ENCODE measurements around the gene ZG16. TPM values are rescaled to one million over a fixed set of nuclear protein-coding genes. Genes with fewer than 3 reads are reported as not detected.

The ZG16 gene
- total RNA-seq, 2 experiments from 2014 or later: not detected

DNA sequence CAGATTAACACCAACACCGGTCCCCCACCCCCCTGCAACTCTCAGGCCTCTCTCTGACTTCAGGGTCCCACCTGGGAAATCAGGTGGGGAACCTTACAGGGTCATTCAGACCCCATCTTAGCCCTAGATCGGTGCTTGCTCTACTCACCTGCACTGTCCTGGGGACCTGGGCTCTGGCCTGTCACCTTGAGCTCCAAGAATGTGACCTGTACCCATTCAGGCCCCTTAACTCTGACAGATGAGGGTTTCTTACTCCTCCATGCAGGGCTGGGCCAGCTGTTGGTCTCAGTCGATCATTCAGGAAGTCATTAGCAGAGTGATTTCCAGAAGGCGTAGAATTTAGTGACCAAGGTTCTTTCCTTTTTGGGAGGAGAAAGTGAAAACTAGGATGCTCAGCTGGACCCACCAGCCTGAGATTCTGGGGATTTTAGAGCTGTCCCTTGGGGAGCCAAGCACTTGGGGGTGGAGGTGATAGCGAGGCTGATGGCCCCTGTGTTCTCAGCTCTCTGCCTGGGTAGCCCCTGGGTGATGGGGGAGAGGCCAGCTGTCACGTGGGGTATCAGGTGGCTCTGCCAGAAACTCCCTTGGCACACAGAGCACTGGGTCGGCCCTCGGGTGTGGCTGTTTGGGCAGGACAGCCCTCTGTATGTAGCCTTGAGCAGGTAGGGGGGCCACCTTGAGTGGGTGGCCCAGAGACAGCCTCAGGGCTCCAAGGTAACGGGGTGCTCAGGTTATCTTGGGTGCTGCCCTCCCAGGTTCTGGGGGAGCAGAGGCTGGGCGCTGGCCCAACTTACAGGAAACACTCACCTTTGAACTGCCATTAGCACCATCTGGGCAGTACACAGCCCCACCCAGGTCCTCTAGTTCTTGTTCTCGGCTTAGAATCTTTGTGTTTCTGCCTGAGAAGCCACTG lies 42.9 kb downstream of the ZG16 start:
- peaks cover 33% of the 10 kb centered on the region for H3K36me3 Mint-ChIP-seq (ENCODE audit: low read depth)
- intact Hi-C loops (cut with micrococcal nuclease): loop anchor here (1.0 to 5.0 kb wide), 4 partner anchors 16 to 551 kb away; partner anchors contain the start of genes CDIPT, MYL11, TAOK2 and TBC1D10B
- no peaks in the 10 kb centered on the region for H3K9me3 Mint-ChIP-seq
- no peaks in the 10 kb centered on the region for H3K27me3 Mint-ChIP-seq (ENCODE audit: low read depth)
- CTCF ChIA-PET: interaction anchor here (0.8 to 8.3 kb wide), 6 partner anchors 9 to 153 kb away, joined by 3 to 92 read pairs (median 5); partner anchors contain the start of genes MAZ and TAOK2
- peak overlapping the region; percentile 94 for H3K4me3 Mint-ChIP-seq
- DNase-seq: peak; percentile 79
- H3K4me1 Mint-ChIP-seq (ENCODE audit: low read depth): peaks cover 70% of the 10 kb centered on the region
- H3K27ac Mint-ChIP-seq: peak overlapping the region; percentile 98

DNA sequence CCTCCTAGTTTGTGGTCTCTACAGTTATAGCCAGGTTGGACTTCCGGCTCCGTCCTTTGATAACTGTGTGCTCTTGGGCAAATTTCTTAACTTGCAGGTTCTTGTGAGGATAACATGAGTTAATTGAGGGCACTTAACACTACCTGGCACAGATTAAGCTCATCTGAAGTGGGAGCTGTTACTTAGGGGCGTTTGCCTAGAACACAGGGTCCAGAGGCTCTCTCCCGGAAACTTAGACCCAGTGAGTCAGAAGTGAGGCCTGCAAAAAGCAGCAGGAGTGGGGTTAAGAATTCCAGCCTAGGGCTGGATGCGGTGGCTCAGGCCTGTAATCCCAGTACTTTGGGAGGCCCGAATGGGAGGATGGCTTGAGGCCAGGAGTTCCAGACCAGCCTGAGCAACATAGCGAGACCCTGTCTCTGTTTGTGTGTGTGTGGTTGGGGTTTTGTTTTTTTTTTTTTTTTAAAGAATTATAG lies 43.6 kb downstream of the ZG16 start:
- Mint-ChIP-seq H3K4me3 (peak overlapping the region; percentile 94), H3K36me3 (ENCODE audit: low read depth) (peaks cover 33% of the 10 kb centered on the region), H3K9me3 (no peaks in the 10 kb centered on the region), H3K27me3 (ENCODE audit: low read depth) (no peaks in the 10 kb centered on the region), H3K4me1 (ENCODE audit: low read depth) (peaks cover 76% of the 10 kb centered on the region), H3K27ac (peak overlapping the region; percentile 98)
- intact Hi-C loops (cut with micrococcal nuclease): loop anchor here (2.0 to 5.0 kb wide), 3 partner anchors 17 to 551 kb away; partner anchors contain the start of genes MYL11, TAOK2 and TBC1D10B
- CTCF ChIA-PET: interaction anchor here (0.8 to 8.3 kb wide), 4 partner anchors 8 to 152 kb away, joined by 3 to 92 read pairs (median 3); partner anchors contain the start of gene TAOK2
- no peak for DNase-seq

DNA sequence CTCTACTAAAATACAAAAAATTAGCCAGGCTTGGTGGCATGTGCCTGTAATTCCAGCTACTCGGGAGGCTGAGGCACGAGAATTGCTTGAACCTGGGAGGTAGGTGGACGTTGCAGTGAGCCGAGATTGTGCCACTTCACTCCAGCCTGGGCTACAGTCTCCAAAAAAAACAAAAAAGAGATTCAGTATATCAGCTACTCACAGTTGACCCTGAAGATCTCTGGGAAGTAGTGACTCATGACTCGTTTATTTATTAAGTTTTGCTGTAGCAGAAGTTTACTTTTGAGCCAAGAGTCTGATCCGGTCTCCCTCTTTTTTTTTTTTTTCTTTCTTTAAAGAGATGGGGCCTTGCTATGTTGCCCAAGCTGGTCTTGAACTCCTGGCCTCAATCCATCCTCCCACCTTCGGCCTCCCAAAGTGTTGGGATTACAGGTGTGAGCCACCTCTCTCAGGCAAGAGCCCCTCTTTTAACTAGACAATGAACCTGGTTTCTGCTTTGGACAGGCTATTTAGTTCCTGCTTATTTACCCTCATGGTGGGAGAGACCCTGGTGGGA lies 46.6 kb downstream of the ZG16 start:
- Mint-ChIP-seq H3K9me3 (no peaks in the 10 kb centered on the region), H3K36me3 (ENCODE audit: low read depth) (peaks cover 18% of the 10 kb centered on the region), H3K4me1 (ENCODE audit: low read depth) (peaks cover 81% of the 10 kb centered on the region), H3K27ac (peak overlapping the region; percentile 90), H3K4me3 (peak overlapping the region; percentile 55), H3K27me3 (ENCODE audit: low read depth) (no peaks in the 10 kb centered on the region)
- CTCF ChIA-PET: interaction anchor here (0.6 to 6.3 kb wide), 7 partner anchors 8 to 136 kb away, joined by 3 to 77 read pairs (median 3); partner anchors contain the start of genes KCTD13 and PAGR1
- DNase-seq: no peak
- intact Hi-C loops (cut with micrococcal nuclease): loop anchor here (5.0 kb wide), 2 partner anchors 148 to 548 kb away; partner anchors contain the start of genes MYL11, TAOK2 and TBC1D10B

DNA sequence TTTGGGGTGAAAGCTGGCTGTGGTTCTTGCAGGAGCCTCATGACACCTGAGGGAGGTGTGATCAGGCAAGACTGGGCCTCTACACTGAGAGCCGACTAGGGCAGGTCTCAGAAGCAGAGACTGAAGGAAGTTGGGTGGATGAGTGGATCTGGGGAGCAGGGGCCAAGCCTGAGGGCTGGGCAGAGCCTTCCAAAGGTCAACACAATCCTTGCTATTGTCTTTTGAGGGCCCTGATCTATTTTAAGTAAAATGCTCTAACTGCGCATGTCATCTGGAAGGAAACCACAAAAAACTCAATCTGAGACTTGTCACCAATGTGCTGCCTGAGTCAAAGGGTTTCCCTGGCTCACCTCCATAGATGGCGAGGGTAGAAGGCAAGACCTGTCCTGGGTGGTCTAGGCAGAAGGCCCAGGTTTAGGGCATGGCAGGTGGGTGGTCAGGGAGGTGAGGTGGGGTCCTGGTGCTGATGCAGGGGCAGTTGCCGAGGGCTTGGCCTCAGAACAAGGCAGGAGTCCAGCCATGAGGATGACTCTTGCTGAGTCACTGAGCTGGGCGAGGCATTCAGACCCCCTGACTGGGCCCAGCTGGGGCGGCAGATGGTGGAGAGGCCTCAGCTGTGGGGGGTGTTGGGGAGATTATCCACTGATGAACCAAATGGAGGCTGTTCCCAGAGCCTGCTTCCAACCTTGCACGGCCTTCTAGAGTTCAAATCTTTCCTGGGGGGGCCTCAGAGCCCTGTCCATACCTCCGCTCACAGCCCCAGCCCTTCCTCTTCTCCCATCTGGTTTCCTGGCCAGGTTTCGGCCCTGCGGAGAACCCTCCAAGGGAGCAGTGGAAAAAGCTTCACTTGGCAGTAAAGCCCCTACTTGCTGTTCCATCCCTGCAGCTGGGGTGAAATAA lies 47.3 kb downstream of the ZG16 start:
- Mint-ChIP-seq H3K9me3 (no peaks in the 10 kb centered on the region), H3K4me3 (peak overlapping the region; percentile 55), H3K27me3 (ENCODE audit: low read depth) (no peaks in the 10 kb centered on the region), H3K4me1 (ENCODE audit: low read depth) (peaks cover 81% of the 10 kb centered on the region), H3K36me3 (ENCODE audit: low read depth) (peaks cover 14% of the 10 kb centered on the region), H3K27ac (peak overlapping the region; percentile 90)
- intact Hi-C loops (cut with micrococcal nuclease): no loop called here
- CTCF ChIA-PET: interaction anchor here (0.6 to 6.3 kb wide), 7 partner anchors 9 to 125 kb away, joined by 3 to 77 read pairs (median 3); partner anchors contain the start of genes KCTD13 and PAGR1
- DNase-seq: peak; percentile 78

DNA sequence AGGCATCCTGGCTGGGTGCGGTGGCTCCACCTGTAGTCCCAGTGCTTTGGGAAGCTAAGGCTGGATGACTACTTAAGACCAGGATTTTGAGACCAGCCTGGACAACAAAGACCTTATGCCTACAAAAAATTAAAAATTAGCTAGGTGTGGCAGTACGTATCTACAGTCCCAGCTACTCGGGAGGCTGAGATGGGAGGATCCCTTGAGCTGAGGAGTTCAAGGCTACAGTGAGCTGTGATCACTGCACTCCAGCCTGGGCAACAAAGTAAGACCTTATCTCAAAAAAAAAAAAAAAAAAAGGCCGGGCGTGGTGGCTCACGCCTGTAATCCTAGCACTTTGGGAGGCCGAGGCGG lies 48.3 kb downstream of the ZG16 start:
- H3K4me1 Mint-ChIP-seq (ENCODE audit: low read depth): peaks cover 88% of the 10 kb centered on the region
- H3K27ac Mint-ChIP-seq: peak overlapping the region; percentile 94
- intact Hi-C loops (cut with micrococcal nuclease): no loop called here

DNA sequence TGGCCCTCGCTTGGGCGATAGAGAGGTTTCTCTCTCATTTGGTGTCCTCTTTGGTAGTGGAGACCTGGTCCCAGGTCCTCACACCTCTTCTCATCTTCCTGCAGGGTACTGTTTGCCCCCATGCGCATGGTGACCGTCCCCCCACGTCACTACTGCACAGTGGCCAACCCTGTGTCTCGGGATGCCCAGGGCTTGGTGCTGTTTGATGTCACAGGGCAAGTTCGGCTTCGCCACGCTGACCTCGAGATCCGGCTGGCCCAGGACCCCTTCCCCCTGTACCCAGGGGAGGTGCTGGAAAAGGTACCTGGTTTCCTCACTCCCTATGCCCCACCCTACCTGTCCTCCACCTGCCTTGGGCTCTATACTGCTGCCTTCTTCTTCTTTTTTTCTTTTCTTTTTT lies 52.7 kb downstream of the ZG16 start:
- Mint-ChIP-seq H3K27ac (no peak overlapping the region), H3K36me3 (ENCODE audit: low read depth) (peaks cover 22% of the 10 kb centered on the region), H3K4me3 (no peak overlapping the region), H3K4me1 (ENCODE audit: low read depth) (peaks cover 64% of the 10 kb centered on the region), H3K27me3 (ENCODE audit: low read depth) (no peaks in the 10 kb centered on the region), H3K9me3 (no peaks in the 10 kb centered on the region)
- CTCF ChIA-PET: no interaction called here
- intact Hi-C loops (cut with micrococcal nuclease): no loop called here
- no peak for DNase-seq

More for the DNA sequence above, 48.3 kb downstream of the ZG16 start:
- CTCF ChIA-PET: interaction anchor here (0.7 to 6.3 kb wide), 7 partner anchors 9 to 126 kb away, joined by 3 to 77 read pairs (median 7); partner anchors contain the start of gene PAGR1
- Mint-ChIP-seq H3K4me3 (peak overlapping the region; percentile 61), H3K9me3 (no peaks in the 10 kb centered on the region), H3K27me3 (ENCODE audit: low read depth) (no peaks in the 10 kb centered on the region), H3K36me3 (ENCODE audit: low read depth) (peaks cover 10% of the 10 kb centered on the region)
- DNase-seq: no peak

DNA sequence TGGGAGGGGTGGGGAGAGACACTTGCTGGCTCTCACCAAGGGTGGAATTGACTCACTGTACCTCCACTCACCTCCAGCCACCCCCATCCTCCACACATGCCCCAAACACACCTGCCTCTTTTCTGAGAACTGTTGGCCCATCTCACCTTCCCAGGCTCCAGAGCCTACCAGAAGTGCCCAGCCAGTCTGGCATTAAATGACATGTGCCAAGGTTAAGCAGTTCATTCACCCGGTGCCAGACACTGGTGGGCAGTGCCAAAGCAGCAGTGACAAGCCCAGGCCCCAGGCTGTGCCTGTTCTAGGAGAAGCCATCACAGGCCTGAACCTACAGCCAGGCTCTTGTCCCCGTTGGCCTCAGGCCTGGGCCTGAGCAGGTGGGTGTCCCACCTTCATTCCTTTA lies 53.4 kb downstream of the ZG16 start:
- Mint-ChIP-seq H3K36me3 (ENCODE audit: low read depth) (peaks cover 23% of the 10 kb centered on the region), H3K27me3 (ENCODE audit: low read depth) (no peaks in the 10 kb centered on the region), H3K27ac (no peak overlapping the region), H3K9me3 (no peaks in the 10 kb centered on the region), H3K4me3 (no peak overlapping the region), H3K4me1 (ENCODE audit: low read depth) (peaks cover 57% of the 10 kb centered on the region)
- intact Hi-C loops (cut with micrococcal nuclease): no loop called here
- no peak for DNase-seq
- CTCF ChIA-PET: no interaction called here

Other genes with a start within 250 kb of the ZG16 start
- gene SPN, start 115.0 kb upstream of the ZG16 start, total RNA-seq: 10 to 100 TPM; 51.9 to 53.2 TPM
- 1 to 10 TPM; 8.3 to 9.2 TPM for gene QPRT, start 99.1 kb upstream of the ZG16 start, total RNA-seq
- 10 to 100 TPM; 11.4 to 12.1 TPM for gene C16orf54, start 32.3 kb upstream of the ZG16 start, total RNA-seq
- 100 to 1,000 TPM; 201 to 209 TPM for gene KIF22, start 12.5 kb downstream of the ZG16 start, total RNA-seq
- gene MAZ, start 28.3 kb downstream of the ZG16 start, total RNA-seq: 100 to 1,000 TPM; 290 to 330 TPM
- gene PRRT2, start 33.9 kb downstream of the ZG16 start, total RNA-seq: under 1 TPM; 0.83 to 0.94 TPM
- 10 to 100 TPM; 16.9 to 19.3 TPM for gene PAGR1, start 37.9 kb downstream of the ZG16 start, total RNA-seq
- gene MVP, start 42.2 kb downstream of the ZG16 start, total RNA-seq: 10 to 100 TPM; 84.1 to 86.9 TPM
- 10 to 100 TPM; 29.0 to 31.0 TPM for gene CDIPT, start 85.0 kb downstream of the ZG16 start, total RNA-seq
- under 1 TPM; 0.30 to 0.31 TPM for gene SEZ6L2, start 121.3 kb downstream of the ZG16 start, total RNA-seq
- gene ASPHD1, start 122.2 kb downstream of the ZG16 start, total RNA-seq: 1 to 10 TPM; 1.3 to 1.7 TPM
- gene KCTD13, start 148.0 kb downstream of the ZG16 start, total RNA-seq: 10 to 100 TPM; 25.8 to 29.4 TPM
- 10 to 100 TPM; 31.9 to 35.5 TPM for gene TMEM219, start 183.8 kb downstream of the ZG16 start, total RNA-seq
- gene TAOK2, start 195.6 kb downstream of the ZG16 start, total RNA-seq: 10 to 100 TPM; 20.9 to 21.6 TPM
- gene HIRIP3, start 217.4 kb downstream of the ZG16 start, total RNA-seq: 10 to 100 TPM; 40.8 to 43.9 TPM
- 10 to 100 TPM; 62.0 to 65.4 TPM for gene INO80E, start 218.0 kb downstream of the ZG16 start, total RNA-seq
- gene DOC2A, start 232.8 kb downstream of the ZG16 start, total RNA-seq: under 1 TPM; 0.64 to 0.86 TPM
- gene C16orf92, start 244.9 kb downstream of the ZG16 start, total RNA-seq: not detected